ENCODE results near the gene UPF1.

The UPF1 gene

GRCh38 chr19:18841400-18841799, 9.6 kb downstream of the UPF1 start:
- FAIRE-seq, result no peak

GRCh38 chr19:18842166-18842565, 10.4 kb downstream of the UPF1 start:
- FAIRE-seq, result no peak

GRCh38 chr19:18843960-18844359, 12.2 kb downstream of the UPF1 start:
- no peak for FAIRE-seq

- FAIRE-seq, result no peak
Observed at GRCh38 chr19:18844806-18845329, 13.1 kb downstream of the UPF1 start.

- no peak for FAIRE-seq
Observed at GRCh38 chr19:18845961-18846360, 14.2 kb downstream of the UPF1 start.

- peak; percentile 93 for FAIRE-seq
Observed at GRCh38 chr19:18846862-18847548, 15.2 kb downstream of the UPF1 start.

GRCh38 chr19:18847549-18848463, 16.0 kb downstream of the UPF1 start:
- FAIRE-seq, result no peak

- FAIRE-seq, result no peak
Observed at GRCh38 chr19:18848878-18849661, 17.3 kb downstream of the UPF1 start.

- no peak for FAIRE-seq
Observed at GRCh38 chr19:18849838-18850400, 18.2 kb downstream of the UPF1 start.

- no peak for FAIRE-seq
Observed at GRCh38 chr19:18850471-18851375, 19.0 kb downstream of the UPF1 start.

GRCh38 chr19:18851673-18852325, 20.0 kb downstream of the UPF1 start:
- no peak for FAIRE-seq

- FAIRE-seq, result no peak
Observed at GRCh38 chr19:18852648-18853047, 20.9 kb downstream of the UPF1 start.

- FAIRE-seq, result no peak
Observed at GRCh38 chr19:18853755-18854427, 22.1 kb downstream of the UPF1 start.

- no peak for FAIRE-seq
Observed at GRCh38 chr19:18854982-18855381, 23.2 kb downstream of the UPF1 start.

- no peak for FAIRE-seq
Observed at GRCh38 chr19:18855647-18856384, 24.1 kb downstream of the UPF1 start.

- FAIRE-seq, result peak; percentile 78
Observed at GRCh38 chr19:18856385-18857126, 24.8 kb downstream of the UPF1 start.

GRCh38 chr19:18857223-18857622, 25.5 kb downstream of the UPF1 start:
- no peak for FAIRE-seq

GRCh38 chr19:18858906-18859646, 27.3 kb downstream of the UPF1 start:
- no peak for FAIRE-seq
